ENCODE data around the gene SPRY1. TPM values are rescaled to one million over a fixed set of nuclear protein-coding genes. Genes with fewer than 3 reads are reported as not detected.

The SPRY1 gene
- total RNA-seq, 4 donors from 2014 or later: 113 to 381 (median 206) TPM

- Histone ChIP-seq H3K9me3 (no peaks in the 10 kb centered on the region), H3K4me1 (no peaks in the 10 kb centered on the region), H3K4me3 (no peak overlapping the region), H3K36me3 (no peaks in the 10 kb centered on the region), H3K27me3 (no peaks in the 10 kb centered on the region), H3K27ac (no peak overlapping the region)
- TF ChIP-seq POLR2AphosphoS5 (IDR thresholded peaks at IDR 0.05) (no peak), CTCF (IDR thresholded peaks at IDR 0.05) (no peak), EP300 (IDR thresholded peaks at IDR 0.05) (no peak), POLR2A (IDR thresholded peaks at IDR 0.05) (no peak)
- no peak for DNase-seq (ENCODE audit: low spot score in 2 of 2)
- WGBS: 85% methylated on average over 9 of the region's 9 CpGs
Measured at GRCh38 chr4:123433976-123434375, 37.4 kb downstream of the SPRY1 start.

GRCh38 chr4:123435246-123436113 lies 38.9 kb downstream of the SPRY1 start:
- Histone ChIP-seq H3K36me3 (no peaks in the 10 kb centered on the region), H3K27ac (no peak overlapping the region), H3K9me3 (no peaks in the 10 kb centered on the region), H3K4me1 (no peaks in the 10 kb centered on the region), H3K27me3 (no peaks in the 10 kb centered on the region), H3K4me3 (no peak overlapping the region)
- 92% methylated on average over 20 of the region's 43 CpGs for WGBS
- no peak for DNase-seq (ENCODE audit: low spot score in 2 of 2)
- TF ChIP-seq POLR2A (IDR thresholded peaks at IDR 0.05) (no peak), CTCF (IDR thresholded peaks at IDR 0.05) (no peak), POLR2AphosphoS5 (IDR thresholded peaks at IDR 0.05) (no peak), EP300 (IDR thresholded peaks at IDR 0.05) (no peak)

- H3K27me3 ChIP-seq: no peaks in the 10 kb centered on the region
- TF ChIP-seq CTCF (IDR thresholded peaks at IDR 0.05): no peak
- no peak for TF ChIP-seq POLR2AphosphoS5 (IDR thresholded peaks at IDR 0.05)
- no peak for TF ChIP-seq POLR2A (IDR thresholded peaks at IDR 0.05)
- no peak for TF ChIP-seq EP300 (IDR thresholded peaks at IDR 0.05)
- H3K27ac ChIP-seq: no peak overlapping the region
- H3K36me3 ChIP-seq: no peaks in the 10 kb centered on the region
- H3K4me1 ChIP-seq: no peaks in the 10 kb centered on the region
- 53% methylated on average over 3 of the region's 3 CpGs for WGBS
- H3K4me3 ChIP-seq: no peak overlapping the region
- no peaks in the 10 kb centered on the region for H3K9me3 ChIP-seq
- DNase-seq (ENCODE audit: low spot score in 2 of 2): no peak
Measured at GRCh38 chr4:123438031-123438430, 41.4 kb downstream of the SPRY1 start.

- Histone ChIP-seq H3K36me3 (no peaks in the 10 kb centered on the region), H3K27ac (no peak overlapping the region), H3K4me1 (peaks cover 3% of the 10 kb centered on the region), H3K4me3 (no peak overlapping the region), H3K27me3 (no peaks in the 10 kb centered on the region), H3K9me3 (no peaks in the 10 kb centered on the region)
- 56% methylated on average over 5 of the region's 5 CpGs for WGBS
- TF ChIP-seq POLR2AphosphoS5 (IDR thresholded peaks at IDR 0.05): no peak
- TF ChIP-seq CTCF (IDR thresholded peaks at IDR 0.05): no peak
- TF ChIP-seq EP300 (IDR thresholded peaks at IDR 0.05): no peak
- TF ChIP-seq POLR2A (IDR thresholded peaks at IDR 0.05): no peak
- no peak for DNase-seq (ENCODE audit: low spot score in 2 of 2)
Measured at GRCh38 chr4:123443401-123444289, 47.0 kb downstream of the SPRY1 start.

- TF ChIP-seq CTCF (IDR thresholded peaks at IDR 0.05): no peak
- no peak for TF ChIP-seq POLR2A (IDR thresholded peaks at IDR 0.05)
- DNase-seq (ENCODE audit: low spot score in 2 of 2): no peak
- WGBS: 57% methylated on average over 10 of the region's 10 CpGs
- no peaks in the 10 kb centered on the region for H3K36me3 ChIP-seq
- no peaks in the 10 kb centered on the region for H3K9me3 ChIP-seq
- no peak overlapping the region for H3K4me3 ChIP-seq
- peaks cover 3% of the 10 kb centered on the region for H3K4me1 ChIP-seq
- H3K27ac ChIP-seq: no peak overlapping the region
- no peaks in the 10 kb centered on the region for H3K27me3 ChIP-seq
Measured at GRCh38 chr4:123444290-123444731, 47.7 kb downstream of the SPRY1 start.
